Hepatocyte (in vitro differentiated cells): Measurements from ENCODE around the gene LRRC49.

Source experiments
- CTCF ChIP-seq: fragments of 200-600 bp; sonication (generic); IDR thresholded peaks from 2 replicates; pipeline ENCODE4 v1.5.1; 2016; ENCODE audit warnings: antibody characterized with exemption, mild to moderate bottlenecking; ENCODE audit not compliant: poor library complexity
- EZH2phosphoT487 ChIP-seq: fragments of 200-600 bp; sonication (generic); IDR thresholded peaks from one replicate; pipeline ENCODE4 v1.6.1; 2018; ENCODE audit warnings: antibody characterized with exemption, mild to moderate bottlenecking, low read depth, moderate library complexity; ENCODE audit not compliant: unreplicated experiment, severe bottlenecking

- no peak for TF ChIP-seq CTCF
- no peak for TF ChIP-seq EZH2phosphoT487
Observed at GRCh38 chr15:71091601-71092000, 199.0 kb downstream of the LRRC49 start.
